Measurements from ENCODE around the gene JCAD. TPM values are rescaled to one million over a fixed set of nuclear protein-coding genes. Genes with fewer than 3 reads are reported as not detected.

Gene JCAD
- total RNA-seq, 1 donor from 2014 or later, result not detected

DNA sequence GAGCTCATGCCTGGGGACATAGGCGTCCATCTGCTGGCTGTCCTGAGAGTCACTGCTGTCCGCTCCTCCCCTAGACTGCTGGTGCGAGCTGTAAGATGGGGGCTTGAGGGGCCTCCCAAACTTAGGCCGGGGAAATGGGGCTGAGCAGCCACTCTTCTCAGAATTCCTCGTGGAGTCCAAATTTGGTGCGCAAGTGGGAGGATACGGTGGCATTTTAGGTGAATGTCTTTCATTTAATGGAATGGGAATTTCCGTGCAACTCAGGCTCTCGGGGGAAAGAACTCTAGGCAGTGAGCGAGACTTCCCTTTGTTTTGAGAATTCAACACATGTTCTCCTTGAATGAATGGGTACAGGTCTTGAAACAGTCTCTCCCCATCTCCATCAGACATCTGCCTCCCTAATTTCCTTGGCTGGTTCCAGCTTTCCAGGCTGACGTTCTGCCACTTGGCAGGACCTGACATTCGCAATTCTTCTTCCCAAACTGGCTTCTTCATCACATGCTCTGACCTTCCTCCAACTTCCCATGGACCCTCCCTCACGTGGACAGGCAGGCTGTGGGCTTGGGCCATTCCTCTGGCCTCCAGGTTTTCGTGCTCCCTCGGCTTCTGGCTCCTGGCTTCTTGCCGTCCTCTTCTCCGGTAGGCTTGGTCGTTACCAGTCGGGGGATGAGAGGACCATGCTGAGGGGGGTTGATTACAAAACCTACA, 30.1 kb downstream of the JCAD start:
- ChIA-PET CTCF (no interaction called here), POLR2A (no interaction called here)
- TF ChIP-seq, protein P1, sequence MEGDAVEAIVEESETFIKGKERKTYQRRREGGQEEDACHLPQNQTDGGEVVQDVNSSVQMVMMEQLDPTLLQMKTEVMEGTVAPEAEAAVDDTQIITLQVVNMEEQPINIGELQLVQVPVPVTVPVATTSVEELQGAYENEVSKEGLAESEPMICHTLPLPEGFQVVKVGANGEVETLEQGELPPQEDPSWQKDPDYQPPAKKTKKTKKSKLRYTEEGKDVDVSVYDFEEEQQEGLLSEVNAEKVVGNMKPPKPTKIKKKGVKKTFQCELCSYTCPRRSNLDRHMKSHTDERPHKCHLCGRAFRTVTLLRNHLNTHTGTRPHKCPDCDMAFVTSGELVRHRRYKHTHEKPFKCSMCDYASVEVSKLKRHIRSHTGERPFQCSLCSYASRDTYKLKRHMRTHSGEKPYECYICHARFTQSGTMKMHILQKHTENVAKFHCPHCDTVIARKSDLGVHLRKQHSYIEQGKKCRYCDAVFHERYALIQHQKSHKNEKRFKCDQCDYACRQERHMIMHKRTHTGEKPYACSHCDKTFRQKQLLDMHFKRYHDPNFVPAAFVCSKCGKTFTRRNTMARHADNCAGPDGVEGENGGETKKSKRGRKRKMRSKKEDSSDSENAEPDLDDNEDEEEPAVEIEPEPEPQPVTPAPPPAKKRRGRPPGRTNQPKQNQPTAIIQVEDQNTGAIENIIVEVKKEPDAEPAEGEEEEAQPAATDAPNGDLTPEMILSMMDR (IDR thresholded peaks at IDR 0.05), result no peak
- DNase-seq (no peak), ATAC-seq (ENCODE audit: low read depth) (no peak)
- Mint-ChIP-seq H3K4me3 (no peak overlapping the region), H3K36me3 (ENCODE audit: low read depth) (no peaks in the 10 kb centered on the region), H3K27me3 (peaks cover 7% of the 10 kb centered on the region), H3K9me3 (no peaks in the 10 kb centered on the region), H3K27ac (no peak overlapping the region), H3K4me1 (peaks cover 18% of the 10 kb centered on the region)
- intact Hi-C loops (cut with micrococcal nuclease), result no loop called here

DNA sequence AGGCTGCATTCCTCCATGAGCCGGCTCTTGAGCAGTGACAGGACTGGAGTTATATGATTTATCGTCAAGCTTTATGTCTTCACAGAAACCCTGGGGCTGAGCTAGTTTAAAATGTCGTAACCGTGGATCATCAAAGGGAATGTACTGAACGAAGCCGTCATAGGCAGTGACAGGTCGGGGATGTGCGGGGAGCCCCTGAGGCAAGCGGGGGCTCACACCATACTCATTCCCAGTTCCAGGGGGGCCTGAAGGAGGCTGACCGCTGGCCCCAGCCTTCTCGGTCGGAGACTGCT, 30.7 kb downstream of the JCAD start:
- H3K27ac Mint-ChIP-seq, result no peak overlapping the region
- intact Hi-C loops (cut with micrococcal nuclease), result no loop called here
- no peaks in the 10 kb centered on the region for H3K9me3 Mint-ChIP-seq
- CTCF ChIA-PET, result no interaction called here
- H3K4me1 Mint-ChIP-seq, result peaks cover 18% of the 10 kb centered on the region
- H3K4me3 Mint-ChIP-seq, result no peak overlapping the region
- POLR2A ChIA-PET, result no interaction called here
- DNase-seq (no peak), ATAC-seq (ENCODE audit: low read depth) (no peak)
- peaks cover 5% of the 10 kb centered on the region for H3K27me3 Mint-ChIP-seq
- TF ChIP-seq, protein P1 (IDR thresholded peaks at IDR 0.05), result no peak
- no peaks in the 10 kb centered on the region for H3K36me3 Mint-ChIP-seq (ENCODE audit: low read depth)

DNA sequence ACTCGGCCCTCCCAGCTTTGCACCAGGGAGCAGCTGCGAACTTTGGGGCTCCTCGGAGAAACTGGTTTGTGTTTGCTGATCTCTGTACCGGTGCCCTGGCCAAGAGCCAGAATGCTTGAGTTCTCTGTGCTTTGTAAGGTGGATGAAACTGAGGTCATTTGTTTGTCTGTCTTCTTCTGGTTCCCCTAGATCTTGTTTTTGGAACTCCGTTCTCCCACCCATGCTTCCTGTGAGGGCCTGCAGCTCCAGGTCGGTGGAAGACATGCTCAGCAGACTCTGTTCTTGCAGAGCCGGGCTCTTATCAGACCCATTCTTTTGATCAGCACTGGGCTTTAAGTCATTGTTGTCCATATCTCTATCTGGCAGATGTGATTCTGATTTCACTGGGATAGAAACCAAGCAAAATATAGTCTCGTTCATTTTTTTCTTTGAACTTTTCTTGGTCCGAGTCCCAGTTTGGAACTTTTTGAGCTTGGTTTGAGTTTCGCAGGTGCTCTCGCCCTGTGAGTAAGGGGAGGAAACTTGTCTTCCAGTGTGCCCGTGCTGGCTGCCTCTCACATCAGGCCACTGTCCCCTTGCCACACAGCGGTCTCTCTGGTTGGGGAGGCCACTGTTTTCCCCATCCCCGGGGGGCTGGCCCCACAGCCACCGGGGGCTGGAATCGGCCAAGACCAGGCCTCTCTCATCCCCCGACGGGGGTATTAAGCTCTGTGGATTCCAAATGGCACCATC, 31.2 kb downstream of the JCAD start:
- H3K4me1 Mint-ChIP-seq, result peaks cover 18% of the 10 kb centered on the region
- CTCF ChIA-PET, result no interaction called here
- H3K27me3 Mint-ChIP-seq, result peaks cover 1% of the 10 kb centered on the region
- no peaks in the 10 kb centered on the region for H3K9me3 Mint-ChIP-seq
- H3K27ac Mint-ChIP-seq, result no peak overlapping the region
- TF ChIP-seq, protein P1 (IDR thresholded peaks at IDR 0.05), result no peak
- no peak for ATAC-seq (ENCODE audit: low read depth)
- DNase-seq, result no peak
- intact Hi-C loops (cut with micrococcal nuclease), result no loop called here
- H3K4me3 Mint-ChIP-seq, result peak overlapping the region; percentile 85
- H3K36me3 Mint-ChIP-seq (ENCODE audit: low read depth), result no peaks in the 10 kb centered on the region
- POLR2A ChIA-PET, result no interaction called here

DNA sequence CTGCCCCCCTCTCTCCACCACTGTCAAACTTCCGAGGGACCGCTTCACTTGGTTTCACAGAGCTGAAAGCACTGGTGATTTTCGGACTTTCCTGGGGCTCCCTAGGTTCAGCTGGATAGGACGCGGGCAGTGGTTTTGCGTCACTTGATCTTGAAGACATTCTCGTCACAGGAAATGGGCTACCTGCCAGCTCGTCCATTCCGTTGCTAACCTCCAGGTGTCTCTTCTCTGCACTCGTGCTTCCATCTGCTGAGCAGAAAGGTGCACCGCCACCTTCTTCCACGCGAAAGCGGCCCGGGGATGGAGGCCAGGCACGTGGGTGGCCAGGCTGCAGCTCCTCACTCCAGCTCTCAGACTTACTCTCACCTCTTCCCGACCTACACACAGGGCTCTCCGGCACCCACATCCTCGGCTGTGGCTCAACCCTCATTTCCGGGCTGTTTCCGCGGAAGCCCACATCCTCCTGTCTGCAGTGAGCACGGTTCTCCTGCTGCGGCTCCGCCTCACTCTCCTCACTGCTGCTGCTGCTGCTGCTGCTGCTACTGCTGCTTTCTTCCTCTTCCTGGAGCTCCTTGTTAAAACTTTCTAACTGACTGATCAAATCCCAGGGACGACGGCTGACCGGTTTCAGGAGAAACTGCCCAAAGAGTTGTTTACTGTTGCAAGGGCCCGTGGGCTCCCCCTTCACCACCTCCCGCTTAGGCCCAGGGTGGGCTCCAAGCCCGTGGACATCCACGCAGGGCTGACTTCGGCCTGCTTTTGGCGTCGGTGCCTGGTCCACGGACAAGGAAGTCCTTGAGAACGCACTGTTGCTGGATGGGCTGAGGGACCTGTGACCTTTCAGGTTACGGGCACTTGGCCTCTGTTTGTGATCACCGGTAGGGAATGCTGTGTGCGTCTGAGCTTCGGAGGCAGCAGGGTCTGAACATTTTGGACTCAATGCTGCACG, 32.1 kb downstream of the JCAD start:
- H3K9me3 Mint-ChIP-seq, result no peaks in the 10 kb centered on the region
- H3K36me3 Mint-ChIP-seq (ENCODE audit: low read depth), result no peaks in the 10 kb centered on the region
- ChIA-PET POLR2A (interaction anchor here (0.6 kb wide), 1 partner anchor 27 kb away, joined by 3 read pairs; no protein-coding TSS in a partner anchor), CTCF (interaction anchor here (0.9 kb wide), 1 partner anchor 29 kb away, joined by 5 read pairs; no protein-coding TSS in a partner anchor)
- DNase-seq (peak; percentile 44), ATAC-seq (ENCODE audit: low read depth) (peak; percentile 89)
- H3K27ac Mint-ChIP-seq, result peak overlapping the region; percentile 59
- intact Hi-C loops (cut with micrococcal nuclease), result no loop called here
- peak overlapping the region; percentile 85 for H3K4me3 Mint-ChIP-seq
- TF ChIP-seq, protein P1 (IDR thresholded peaks at IDR 0.05), result no peak
- H3K27me3 Mint-ChIP-seq, result no peaks in the 10 kb centered on the region
- H3K4me1 Mint-ChIP-seq, result peaks cover 18% of the 10 kb centered on the region
